SK-N-SH treated with all-trans-retinoic acid at 6 μM for 48 hours (cell line): ENCODE measurements around the gene CPB1.
A peak's percentile ranks its signal among the peaks of the same experiment; 100 is the strongest.

ENCODE experiments used
- ESRRG ChIP-seq: fragments of 250-450 bp; sonication (Bioruptor Pico); IDR thresholded peaks from 2 replicates; pipeline ENCODE4 v1.6.1; 2021; ENCODE audit warnings: mild to moderate bottlenecking
- ISL1 ChIP-seq: fragments of 250-450 bp; sonication (Bioruptor Pico); IDR thresholded peaks from 2 replicates; pipeline ENCODE4 v2.1.2; 2022; ENCODE audit warnings: mild to moderate bottlenecking, moderate library complexity
- OSR1 ChIP-seq: fragments of 250-450 bp; sonication (Bioruptor Pico); IDR thresholded peaks from 2 replicates; pipeline ENCODE4 v1.8.0; 2022; ENCODE audit warnings: moderate library complexity, mild to moderate bottlenecking, inconsistent platforms
- TCF4 ChIP-seq: fragments of 250-450 bp; sonication (Bioruptor Pico); IDR thresholded peaks from 2 replicates; pipeline ENCODE4 v1.8.0; 2021; ENCODE audit warnings: mild to moderate bottlenecking, moderate library complexity, borderline replicate concordance
- TOX ChIP-seq: fragments of 250-450 bp; sonication (Bioruptor Pico); IDR thresholded peaks from 2 replicates; pipeline ENCODE4 v1.8.0; 2021; ENCODE audit warnings: mild to moderate bottlenecking, moderate library complexity, borderline replicate concordance
- ZC3H10 ChIP-seq: fragments of 250-450 bp; sonication (Bioruptor Pico); IDR thresholded peaks from 2 replicates; pipeline ENCODE4 v1.5.1; 2021; ENCODE audit warnings: mild to moderate bottlenecking, moderate library complexity
- ZFP3 ChIP-seq: fragments of 250-450 bp; sonication (Bioruptor Pico); IDR thresholded peaks from 2 replicates; pipeline ENCODE4 v1.5.0; 2020; ENCODE audit warnings: mild to moderate bottlenecking, moderate library complexity
- ZNF70 ChIP-seq: fragments of 450-650 bp; formaldehyde crosslinking; IDR thresholded peaks from 2 replicates; pipeline ENCODE4 v1.5.0; 2020; ENCODE audit warnings: mild to moderate bottlenecking, moderate library complexity
- TF ChIP-seq, protein P1 (sequence below): fragments of 250-450 bp; sonication (Bioruptor Pico); IDR thresholded peaks from 2 replicates; pipeline ENCODE4 v1.8.0; 2021; ENCODE audit warnings: low read depth, mild to moderate bottlenecking, moderate library complexity, borderline replicate concordance
- TF ChIP-seq, protein P2 (sequence below): fragments of 250-450 bp; sonication (Bioruptor Pico); IDR thresholded peaks from 2 replicates; pipeline ENCODE4 v1.8.0; 2020; ENCODE audit warnings: mild to moderate bottlenecking, moderate library complexity, borderline replicate concordance
- TF ChIP-seq, protein P3 (sequence below): fragments of 250-450 bp; sonication (Bioruptor Pico); IDR thresholded peaks from 2 replicates; pipeline ENCODE4 v1.5.1; 2021; ENCODE audit warnings: mild to moderate bottlenecking, moderate library complexity

DNA sequence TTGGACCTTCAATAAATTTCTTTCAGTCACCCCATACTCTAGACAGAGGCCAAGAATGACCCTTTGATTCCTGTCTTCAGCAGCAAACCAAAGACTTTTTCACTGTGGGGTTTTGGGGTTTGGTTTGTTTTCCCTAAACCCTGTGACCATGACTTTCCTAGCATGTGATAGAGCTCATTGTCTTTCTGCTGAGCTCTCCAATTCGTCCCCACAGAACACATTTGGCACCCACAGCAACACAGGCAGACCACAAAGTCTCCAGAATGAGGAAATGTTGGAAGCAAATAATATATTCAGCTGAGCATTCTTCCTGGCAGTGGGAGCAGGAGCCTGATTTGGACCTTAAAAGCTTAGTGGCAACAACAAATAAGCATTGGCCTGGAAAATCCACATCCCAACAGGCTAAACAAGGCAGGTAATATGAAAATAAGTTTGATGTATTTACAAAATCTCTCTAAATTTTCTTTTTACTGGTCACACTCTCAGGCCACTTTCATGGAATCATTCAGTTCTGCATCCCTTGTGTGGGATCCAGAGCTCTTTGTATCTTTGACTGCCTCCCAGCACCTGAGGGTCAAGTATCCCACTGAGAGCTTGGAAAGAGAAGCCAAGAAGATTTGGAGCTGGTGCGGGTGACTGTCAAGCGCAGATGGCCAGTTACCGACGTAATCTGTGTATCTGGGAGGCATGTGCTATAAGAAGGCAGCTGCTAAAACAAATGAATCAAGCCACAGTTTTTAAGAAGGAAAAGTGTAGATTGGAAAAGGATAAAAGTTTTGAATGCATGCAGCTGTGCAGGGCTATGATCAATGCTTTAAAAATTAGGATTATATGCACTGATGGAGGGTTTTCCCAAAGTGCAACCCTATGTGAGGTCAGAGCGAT, 36.5 kb upstream of the CPB1 start:
- TF ChIP-seq, protein P1, sequence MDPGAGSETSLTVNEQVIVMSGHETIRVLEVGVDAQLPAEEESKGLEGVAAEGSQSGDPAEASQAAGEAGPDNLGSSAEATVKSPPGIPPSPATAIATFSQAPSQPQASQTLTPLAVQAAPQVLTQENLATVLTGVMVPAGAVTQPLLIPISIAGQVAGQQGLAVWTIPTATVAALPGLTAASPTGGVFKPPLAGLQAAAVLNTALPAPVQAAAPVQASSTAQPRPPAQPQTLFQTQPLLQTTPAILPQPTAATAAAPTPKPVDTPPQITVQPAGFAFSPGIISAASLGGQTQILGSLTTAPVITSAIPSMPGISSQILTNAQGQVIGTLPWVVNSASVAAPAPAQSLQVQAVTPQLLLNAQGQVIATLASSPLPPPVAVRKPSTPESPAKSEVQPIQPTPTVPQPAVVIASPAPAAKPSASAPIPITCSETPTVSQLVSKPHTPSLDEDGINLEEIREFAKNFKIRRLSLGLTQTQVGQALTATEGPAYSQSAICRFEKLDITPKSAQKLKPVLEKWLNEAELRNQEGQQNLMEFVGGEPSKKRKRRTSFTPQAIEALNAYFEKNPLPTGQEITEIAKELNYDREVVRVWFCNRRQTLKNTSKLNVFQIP (CRISPR knock-in tag): no peak
- TF ChIP-seq TCF4 (0 out of 2 replicates have a peak, but pooled peaks have one; percentile 25), TOX (no peak), ZNF70 (CRISPR knock-in tag) (no peak), ZFP3 (CRISPR knock-in tag) (no peak), OSR1 (no peak), ISL1 (CRISPR knock-in tag) (no peak), ZC3H10 (no peak), ESRRG (CRISPR knock-in tag) (no peak)
- TF ChIP-seq, protein P2, sequence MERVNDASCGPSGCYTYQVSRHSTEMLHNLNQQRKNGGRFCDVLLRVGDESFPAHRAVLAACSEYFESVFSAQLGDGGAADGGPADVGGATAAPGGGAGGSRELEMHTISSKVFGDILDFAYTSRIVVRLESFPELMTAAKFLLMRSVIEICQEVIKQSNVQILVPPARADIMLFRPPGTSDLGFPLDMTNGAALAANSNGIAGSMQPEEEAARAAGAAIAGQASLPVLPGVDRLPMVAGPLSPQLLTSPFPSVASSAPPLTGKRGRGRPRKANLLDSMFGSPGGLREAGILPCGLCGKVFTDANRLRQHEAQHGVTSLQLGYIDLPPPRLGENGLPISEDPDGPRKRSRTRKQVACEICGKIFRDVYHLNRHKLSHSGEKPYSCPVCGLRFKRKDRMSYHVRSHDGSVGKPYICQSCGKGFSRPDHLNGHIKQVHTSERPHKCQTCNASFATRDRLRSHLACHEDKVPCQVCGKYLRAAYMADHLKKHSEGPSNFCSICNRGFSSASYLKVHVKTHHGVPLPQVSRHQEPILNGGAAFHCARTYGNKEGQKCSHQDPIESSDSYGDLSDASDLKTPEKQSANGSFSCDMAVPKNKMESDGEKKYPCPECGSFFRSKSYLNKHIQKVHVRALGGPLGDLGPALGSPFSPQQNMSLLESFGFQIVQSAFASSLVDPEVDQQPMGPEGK (CRISPR knock-in tag): no peak
- TF ChIP-seq, protein P3, sequence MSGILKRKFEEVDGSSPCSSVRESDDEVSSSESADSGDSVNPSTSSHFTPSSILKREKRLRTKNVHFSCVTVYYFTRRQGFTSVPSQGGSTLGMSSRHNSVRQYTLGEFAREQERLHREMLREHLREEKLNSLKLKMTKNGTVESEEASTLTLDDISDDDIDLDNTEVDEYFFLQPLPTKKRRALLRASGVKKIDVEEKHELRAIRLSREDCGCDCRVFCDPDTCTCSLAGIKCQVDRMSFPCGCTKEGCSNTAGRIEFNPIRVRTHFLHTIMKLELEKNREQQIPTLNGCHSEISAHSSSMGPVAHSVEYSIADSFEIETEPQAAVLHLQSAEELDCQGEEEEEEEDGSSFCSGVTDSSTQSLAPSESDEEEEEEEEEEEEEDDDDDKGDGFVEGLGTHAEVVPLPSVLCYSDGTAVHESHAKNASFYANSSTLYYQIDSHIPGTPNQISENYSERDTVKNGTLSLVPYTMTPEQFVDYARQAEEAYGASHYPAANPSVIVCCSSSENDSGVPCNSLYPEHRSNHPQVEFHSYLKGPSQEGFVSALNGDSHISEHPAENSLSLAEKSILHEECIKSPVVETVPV: no peak
